Caco-2 (cell line): ENCODE data around the gene CATSPER1. TPM values are rescaled to one million over a fixed set of nuclear protein-coding genes. Genes with fewer than 3 reads are reported as not detected.

Source experiments
- BruUV-seq: library from RNA; stranded (reverse); fragments of 400-500 nt; replicated peaks from 2 replicates; lab custom pipeline; 2021; lab: Mats Ljungman, UMichigan
- CTCF ChIA-PET: fragments of 300-600 bp; sonication (Branson Sonifier 250); formaldehyde crosslinking; loops from one replicate; lab custom pipeline; 2022; ENCODE audit warnings: antibody characterized with exemption; lab: Charles Lee
- POLR2A ChIA-PET: fragments of 300-600 bp; sonication (Branson Sonifier 250); formaldehyde crosslinking; loops from one replicate; lab custom pipeline; 2022; ENCODE audit warnings: antibody characterized with exemption; lab: Charles Lee
- DNase-seq, 2 experiments: peaks; one replicate each; pipeline versions ENCODE4 v3.0.0 to v3.0.0-alpha.2; 2020 to 2022
- H3K27me3 ChIP-seq: replicated peaks from 2 replicates; pipeline ENCODE4 v1.6.0; 2011; ENCODE audit warnings: low read length; ENCODE audit not compliant: control insufficient read depth, insufficient read depth
- H3K36me3 ChIP-seq: 2 replicates; pipeline ENCODE4 v1.5.1; 2011; ENCODE audit warnings: low read length; ENCODE audit not compliant: control insufficient read depth, insufficient read depth
- H3K4me1 ChIP-seq: fragments of 250-450 bp; sonication (Bioruptor Pico); 2 replicates; pipeline ENCODE4 v1.5.1; 2020; ENCODE audit warnings: mild to moderate bottlenecking
- H3K4me3 ChIP-seq: 2 replicates; pipeline ENCODE4 v1.5.1; 2011; ENCODE audit warnings: low read depth, mild to moderate bottlenecking, control low read depth, low read length
- H3K9me3 ChIP-seq: fragments of 250-450 bp; sonication (Bioruptor Pico); 2 replicates; pipeline ENCODE4 v1.5.1; 2020; ENCODE audit warnings: mild to moderate bottlenecking, moderate library complexity
- H3K27ac Mint-ChIP-seq: one replicate; pipeline ENCODE4 v1.8.0; 2022; ENCODE audit warnings: mixed read lengths; ENCODE audit not compliant: unreplicated experiment
- H3K27me3 Mint-ChIP-seq: one replicate; pipeline ENCODE4 v1.8.0; 2022; ENCODE audit warnings: mixed read lengths; ENCODE audit not compliant: insufficient read depth, unreplicated experiment
- H3K36me3 Mint-ChIP-seq: one replicate; pipeline ENCODE4 v1.8.0; 2022; ENCODE audit warnings: mild to moderate bottlenecking, mixed read lengths; ENCODE audit not compliant: insufficient read depth, unreplicated experiment
- H3K4me1 Mint-ChIP-seq: one replicate; pipeline ENCODE4 v1.8.0; 2022; ENCODE audit warnings: low read depth, mixed read lengths; ENCODE audit not compliant: unreplicated experiment
- H3K4me3 Mint-ChIP-seq: one replicate; pipeline ENCODE4 v1.8.0; 2022; ENCODE audit warnings: mild to moderate bottlenecking, moderate library complexity, mixed read lengths; ENCODE audit not compliant: unreplicated experiment
- H3K9me3 Mint-ChIP-seq: one replicate; pipeline ENCODE4 v1.8.0; 2022; ENCODE audit warnings: mixed read lengths; ENCODE audit not compliant: unreplicated experiment
- CTCF ChIP-seq, 2 experiments: fragments of 200-600 bp in 1 of 2; IDR thresholded peaks; 1 replicate in 1 of 2; 2 replicates in 1 of 2; pipeline versions ENCODE4 v1.5.1 to v1.8.0; 2011 to 2022; ENCODE audit warnings: antibody characterized with exemption in 1 of 2, control low read depth in 1 of 2, inconsistent platforms in 1 of 2, low read depth in 1 of 2, low read length in 1 of 2, mild to moderate bottlenecking in 1 of 2, moderate library complexity in 1 of 2; ENCODE audit not compliant: insufficient read depth in 1 of 2, severe bottlenecking in 1 of 2, unreplicated experiment in 1 of 2
- intact Hi-C: fragments of 100-400 bp; cut with micrococcal nuclease; formaldehyde crosslinking; loops from one replicate; pipeline ENCODE4 v1.10.0; 2022; ENCODE audit not compliant: unreplicated experiment
- total RNA-seq: library from RNA; stranded (reverse); gene quantifications from 2 replicates; pipeline ENCODE4 v1.2.3, GENCODE V29; 2022

CATSPER1 gene
- total RNA-seq, 1 experiment from 2014 or later = not detected

GRCh38 chr11:66039765-66040164, 13.5 kb upstream of the CATSPER1 start:
- H3K4me3 Mint-ChIP-seq = no peak overlapping the region
- intact Hi-C loops = no loop called here
- no peaks in the 10 kb centered on the region for H3K36me3 Mint-ChIP-seq
- no peak overlapping the region for H3K27ac Mint-ChIP-seq
- ChIA-PET POLR2A (no interaction called here), CTCF (no interaction called here)
- H3K36me3 ChIP-seq = no peaks in the 10 kb centered on the region
- no peaks in the 10 kb centered on the region for H3K27me3 Mint-ChIP-seq
- no peaks in the 10 kb centered on the region for H3K4me1 Mint-ChIP-seq
- DNase-seq = no peak
- H3K4me3 ChIP-seq = no peak overlapping the region
- H3K27me3 ChIP-seq = no peaks in the 10 kb centered on the region
- no peaks in the 10 kb centered on the region for H3K4me1 ChIP-seq
- H3K9me3 Mint-ChIP-seq = no peaks in the 10 kb centered on the region
- peaks cover 3% of the 10 kb centered on the region for H3K9me3 ChIP-seq
- BruUV-seq = no TSS peak
- TF ChIP-seq CTCF (IDR thresholded peaks at IDR 0.05; ENCODE audit: insufficient read depth in 1 of 2, low read depth in 1 of 2, low read length in 1 of 2, severe bottlenecking in 1 of 2, unreplicated experiment in 1 of 2) = no peak

- H3K4me3 Mint-ChIP-seq = no peak overlapping the region
- ChIA-PET CTCF (no interaction called here), POLR2A (no interaction called here)
- H3K27me3 Mint-ChIP-seq = no peaks in the 10 kb centered on the region
- Histone ChIP-seq H3K9me3 (peaks cover 3% of the 10 kb centered on the region), H3K4me3 (no peak overlapping the region), H3K36me3 (no peaks in the 10 kb centered on the region), H3K27me3 (no peaks in the 10 kb centered on the region), H3K4me1 (no peaks in the 10 kb centered on the region)
- no TSS peak for BruUV-seq
- H3K4me1 Mint-ChIP-seq = no peaks in the 10 kb centered on the region
- intact Hi-C loops = no loop called here
- TF ChIP-seq CTCF (IDR thresholded peaks at IDR 0.05; ENCODE audit: insufficient read depth in 1 of 2, low read depth in 1 of 2, low read length in 1 of 2, severe bottlenecking in 1 of 2, unreplicated experiment in 1 of 2) = no peak
- H3K9me3 Mint-ChIP-seq = no peaks in the 10 kb centered on the region
- H3K36me3 Mint-ChIP-seq = no peaks in the 10 kb centered on the region
- DNase-seq = no peak
- H3K27ac Mint-ChIP-seq = no peak overlapping the region
Observed at GRCh38 chr11:66037327-66037726, 11.0 kb upstream of the CATSPER1 start.

- no TSS peak for BruUV-seq
- ChIA-PET CTCF (interaction anchor here (1.3 kb wide), 1 partner anchor 148 kb away, joined by 3 read pairs; the partner anchor contains the start of gene FIBP), POLR2A (no interaction called here)
- Histone ChIP-seq H3K27me3 (no peaks in the 10 kb centered on the region), H3K9me3 (peaks cover 3% of the 10 kb centered on the region), H3K4me1 (no peaks in the 10 kb centered on the region), H3K36me3 (no peaks in the 10 kb centered on the region), H3K4me3 (no peak overlapping the region)
- no peaks in the 10 kb centered on the region for H3K27me3 Mint-ChIP-seq
- intact Hi-C loops = no loop called here
- H3K4me3 Mint-ChIP-seq = no peak overlapping the region
- H3K4me1 Mint-ChIP-seq = no peaks in the 10 kb centered on the region
- TF ChIP-seq CTCF (IDR thresholded peaks at IDR 0.05; ENCODE audit: insufficient read depth in 1 of 2, low read depth in 1 of 2, low read length in 1 of 2, severe bottlenecking in 1 of 2, unreplicated experiment in 1 of 2) = no peak
- no peaks in the 10 kb centered on the region for H3K9me3 Mint-ChIP-seq
- DNase-seq = no peak
- no peak overlapping the region for H3K27ac Mint-ChIP-seq
- H3K36me3 Mint-ChIP-seq = no peaks in the 10 kb centered on the region
Observed at GRCh38 chr11:66036334-66036710, 10.0 kb upstream of the CATSPER1 start.
